H9 (cell line): ENCODE data around the gene LRCH1. TPM values are rescaled to one million over a fixed set of nuclear protein-coding genes. Genes with fewer than 3 reads are reported as not detected.

Experiments
- DNase-seq: peaks from one replicate; pipeline ENCODE4 v3.0.0-alpha.2; 2017
- H2AFZ ChIP-seq: one replicate; pipeline ENCODE4 v1.6.1; 2013; ENCODE audit warnings: mild to moderate bottlenecking, low read length, control low read depth, moderate library complexity
- H2AK5ac ChIP-seq: 2 replicates; pipeline ENCODE4 v1.6.1; 2013; ENCODE audit warnings: low read length, control low read depth, mixed read lengths; ENCODE audit not compliant: insufficient read length
- H2BK120ac ChIP-seq: one replicate; pipeline ENCODE4 v1.6.1; 2013; ENCODE audit warnings: low read depth, mild to moderate bottlenecking, low read length, control low read depth, inconsistent platforms; ENCODE audit not compliant: poor library complexity, severe bottlenecking
- H2BK12ac ChIP-seq: 2 replicates; pipeline ENCODE4 v1.6.1; 2013; ENCODE audit warnings: low read length, control low read depth, mixed read lengths, low read depth; ENCODE audit not compliant: insufficient read length
- H2BK15ac ChIP-seq: 2 replicates; pipeline ENCODE4 v1.6.1; 2013; ENCODE audit warnings: low read depth, low read length, control low read depth
- H2BK20ac ChIP-seq: one replicate; pipeline ENCODE4 v1.6.1; 2013; ENCODE audit warnings: low read depth, mild to moderate bottlenecking, low read length, control low read depth, inconsistent platforms; ENCODE audit not compliant: poor library complexity, severe bottlenecking
- H2BK5ac ChIP-seq: 2 replicates; pipeline ENCODE4 v1.6.1; 2013; ENCODE audit warnings: low read length, control low read depth, mixed read lengths; ENCODE audit not compliant: insufficient read length
- H3K14ac ChIP-seq: 2 replicates; pipeline ENCODE4 v1.6.1; 2013; ENCODE audit warnings: low read length, control low read depth; ENCODE audit not compliant: insufficient read depth
- H3K18ac ChIP-seq: 2 replicates; pipeline ENCODE4 v1.6.1; 2013; ENCODE audit warnings: low read depth, mild to moderate bottlenecking, mixed read lengths, low read length, control low read depth; ENCODE audit not compliant: insufficient read length
- H3K23ac ChIP-seq: 2 replicates; pipeline ENCODE4 v1.6.1; 2013; ENCODE audit warnings: low read length, control low read depth, mixed read lengths, low read depth; ENCODE audit not compliant: insufficient read length
- H3K23me2 ChIP-seq: 2 replicates; pipeline ENCODE4 v1.6.1; 2013; ENCODE audit warnings: low read depth, mild to moderate bottlenecking, mixed read lengths, low read length, control low read depth; ENCODE audit not compliant: insufficient read length, poor library complexity, severe bottlenecking
- H3K27ac ChIP-seq: 2 replicates; pipeline ENCODE4 v1.5.1; 2013; ENCODE audit warnings: low read length, control low read depth, mixed read lengths, low read depth; ENCODE audit not compliant: insufficient read length
- H3K27me3 ChIP-seq: 2 replicates; pipeline ENCODE4 v1.6.1; 2013; ENCODE audit warnings: low read length, control low read depth, inconsistent platforms; ENCODE audit not compliant: insufficient read depth
- H3K4ac ChIP-seq: 2 replicates; pipeline ENCODE4 v1.6.1; 2013; ENCODE audit warnings: low read depth, mild to moderate bottlenecking, control low read depth, inconsistent platforms, low read length, moderate library complexity
- H3K4me1 ChIP-seq: 2 replicates; pipeline ENCODE4 v1.6.1; 2013; ENCODE audit warnings: low read length, control low read depth, inconsistent platforms; ENCODE audit not compliant: insufficient read depth
- H3K4me2 ChIP-seq: 2 replicates; pipeline ENCODE4 v1.6.1; 2013; ENCODE audit warnings: low read length, control low read depth, mixed read lengths; ENCODE audit not compliant: insufficient read length, insufficient read depth
- H3K56ac ChIP-seq: 2 replicates; pipeline ENCODE4 v1.6.1; 2013; ENCODE audit warnings: low read depth, mild to moderate bottlenecking, mixed read lengths, low read length, control low read depth; ENCODE audit not compliant: insufficient read length
- H3K79me1 ChIP-seq: 2 replicates; pipeline ENCODE4 v1.6.1; 2013; ENCODE audit warnings: low read depth, mild to moderate bottlenecking, moderate library complexity, low read length, control low read depth, inconsistent platforms; ENCODE audit not compliant: insufficient read depth, poor library complexity, severe bottlenecking
- H3K79me2 ChIP-seq: 2 replicates; pipeline ENCODE4 v1.6.1; 2013; ENCODE audit warnings: low read length, control low read depth, inconsistent platforms; ENCODE audit not compliant: insufficient read depth
- H3K9ac ChIP-seq: 2 replicates; pipeline ENCODE4 v1.6.1; 2013; ENCODE audit warnings: low read length, control low read depth, mixed read lengths; ENCODE audit not compliant: insufficient read length; ENCODE audit errors: extremely low read depth
- H3K9me3 ChIP-seq: one replicate; pipeline ENCODE4 v1.6.1; 2013; ENCODE audit warnings: low read depth, low read length, inconsistent platforms; ENCODE audit not compliant: control insufficient read depth
- H3T11ph ChIP-seq: one replicate; pipeline ENCODE4 v1.6.1; 2013; ENCODE audit warnings: mild to moderate bottlenecking, low read length, control low read depth, inconsistent platforms
- H4K20me1 ChIP-seq: one replicate; pipeline ENCODE4 v1.6.1; 2013; ENCODE audit not compliant: control insufficient read depth, insufficient read length, insufficient read depth
- H4K5ac ChIP-seq: 2 replicates; pipeline ENCODE4 v1.6.1; 2013; ENCODE audit warnings: low read depth, mild to moderate bottlenecking, mixed read lengths, low read length, control low read depth; ENCODE audit not compliant: insufficient read length
- H4K8ac ChIP-seq: replicated peaks from 2 replicates; pipeline ENCODE4 v1.6.1; 2013; ENCODE audit warnings: low read length, control low read depth, mixed read lengths, low read depth; ENCODE audit not compliant: insufficient read length
- H4K91ac ChIP-seq: 2 replicates; pipeline ENCODE4 v1.6.1; 2013; ENCODE audit warnings: low read depth, mild to moderate bottlenecking, moderate library complexity, mixed read lengths, low read length, control low read depth; ENCODE audit not compliant: insufficient read length
- H3K27ac Mint-ChIP-seq, 3 experiments: 2 replicates in 2 of 3; 3 replicates in 1 of 3; pipeline ENCODE4 v1.8.0; 2020 to 2021; ENCODE audit warnings: mixed read lengths in 3 of 3, mild to moderate bottlenecking in 1 of 3, moderate library complexity in 1 of 3
- H3K27me3 Mint-ChIP-seq: 2 replicates; pipeline ENCODE4 v1.8.0; 2021; ENCODE audit warnings: low read depth, mild to moderate bottlenecking, moderate library complexity, mixed read lengths
- H3K36me3 Mint-ChIP-seq, 3 experiments: 2 replicates in 2 of 3; 3 replicates in 1 of 3; pipeline ENCODE4 v1.8.0; 2020 to 2021; ENCODE audit warnings: low read depth in 3 of 3, mixed read lengths in 3 of 3; ENCODE audit not compliant: insufficient read depth in 1 of 3
- H3K4me1 Mint-ChIP-seq, 2 experiments: 2 replicates each; pipeline ENCODE4 v1.8.0; 2020; ENCODE audit warnings: mixed read lengths in 2 of 2
- H3K4me3 Mint-ChIP-seq, 2 experiments: 2 replicates in 1 of 2; 3 replicates in 1 of 2; pipeline ENCODE4 v1.8.0; 2020 to 2021; ENCODE audit warnings: mild to moderate bottlenecking in 2 of 2, mixed read lengths in 2 of 2, moderate library complexity in 1 of 2
- H3K9me3 Mint-ChIP-seq, 2 experiments: 2 replicates in 1 of 2; 3 replicates in 1 of 2; pipeline ENCODE4 v1.8.0; 2020; ENCODE audit warnings: mild to moderate bottlenecking in 2 of 2, mixed read lengths in 2 of 2, moderate library complexity in 1 of 2
- WGBS: extraction: QIAGEN DNeasy Blood & Tissue Kit; methylation state at CpG from one replicate; pipeline ENCODE4 v1.1.7; 2013; ENCODE audit warnings: missing lambda C conversion rate, low lambda C conversion rate, mixed read lengths; ENCODE audit not compliant: insufficient read length; ENCODE audit errors: extremely low coverage; 5-methylcytosine and 5-hydroxymethylcytosine counted together
- total RNA-seq: library from RNA; stranded (reverse); gene quantifications from 2 replicates; pipeline ENCODE4 v1.2.1, GENCODE V29; 2021
- TF ChIP-seq, protein P1 (sequence below): fragments of 200-600 bp; sonication (generic); conservative IDR thresholded peaks from 3 replicates; pipeline ENCODE4 v1.8.0; 2021; ENCODE audit warnings: antibody characterized with exemption, mild to moderate bottlenecking

LRCH1 gene
- total RNA-seq, 1 experiment from 2014 or later = 8.0 TPM

DNA sequence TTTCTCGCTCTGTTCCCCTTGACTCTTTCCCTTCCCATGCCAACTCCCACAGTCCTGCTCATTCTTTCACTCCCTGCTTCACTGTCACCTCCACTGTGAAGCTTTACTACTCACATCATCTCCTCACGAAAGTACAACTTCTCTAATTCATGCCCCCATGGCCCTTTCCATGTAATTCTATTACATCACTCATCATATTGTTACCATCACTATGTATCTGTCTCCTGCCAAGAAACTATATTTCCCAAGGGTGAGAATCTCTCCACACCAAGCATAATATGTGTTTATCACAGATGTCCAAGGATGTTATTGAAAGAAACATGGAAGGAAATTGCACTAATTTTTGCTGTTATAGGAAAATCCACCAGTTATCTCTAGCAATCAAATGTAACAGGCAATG lies 37.2 kb upstream of the LRCH1 start:
- no peak overlapping the region for H2AFZ ChIP-seq
- peaks cover 3 to 5% (median 3%) of the 10 kb centered on the region in 3 experiments; a peak in 6 of 7 replicates for H3K36me3 Mint-ChIP-seq
- H2AK5ac ChIP-seq = no peak overlapping the region
- no peak overlapping the region for H3K27ac ChIP-seq
- no peak overlapping the region for H2BK15ac ChIP-seq
- H3K4me2 ChIP-seq = no peak overlapping the region
- H4K5ac ChIP-seq = no peak overlapping the region
- H3K18ac ChIP-seq = no peak overlapping the region
- H4K8ac ChIP-seq = no peak overlapping the region
- peaks cover 12 to 15% of the 10 kb centered on the region in 2 experiments for H3K4me1 Mint-ChIP-seq
- H3K23ac ChIP-seq = no peak overlapping the region
- H3K27ac Mint-ChIP-seq = no peak overlapping the region; a peak in 1 of 7 replicates
- no peak overlapping the region for H3K4ac ChIP-seq
- no peaks in the 10 kb centered on the region for H3K27me3 ChIP-seq
- H3K23me2 ChIP-seq = no peaks in the 10 kb centered on the region
- H3K27me3 Mint-ChIP-seq = no peaks in the 10 kb centered on the region
- H2BK12ac ChIP-seq = no peak overlapping the region
- no peak overlapping the region for H2BK5ac ChIP-seq
- no peak for DNase-seq
- peaks cover 4 to 6% of the 10 kb centered on the region in 2 experiments for H3K9me3 Mint-ChIP-seq
- H3K9ac ChIP-seq = no peak overlapping the region
- H3K79me1 ChIP-seq = no peaks in the 10 kb centered on the region
- no peak overlapping the region for H3K56ac ChIP-seq
- H3K14ac ChIP-seq = no peak overlapping the region
- TF ChIP-seq, protein P1, sequence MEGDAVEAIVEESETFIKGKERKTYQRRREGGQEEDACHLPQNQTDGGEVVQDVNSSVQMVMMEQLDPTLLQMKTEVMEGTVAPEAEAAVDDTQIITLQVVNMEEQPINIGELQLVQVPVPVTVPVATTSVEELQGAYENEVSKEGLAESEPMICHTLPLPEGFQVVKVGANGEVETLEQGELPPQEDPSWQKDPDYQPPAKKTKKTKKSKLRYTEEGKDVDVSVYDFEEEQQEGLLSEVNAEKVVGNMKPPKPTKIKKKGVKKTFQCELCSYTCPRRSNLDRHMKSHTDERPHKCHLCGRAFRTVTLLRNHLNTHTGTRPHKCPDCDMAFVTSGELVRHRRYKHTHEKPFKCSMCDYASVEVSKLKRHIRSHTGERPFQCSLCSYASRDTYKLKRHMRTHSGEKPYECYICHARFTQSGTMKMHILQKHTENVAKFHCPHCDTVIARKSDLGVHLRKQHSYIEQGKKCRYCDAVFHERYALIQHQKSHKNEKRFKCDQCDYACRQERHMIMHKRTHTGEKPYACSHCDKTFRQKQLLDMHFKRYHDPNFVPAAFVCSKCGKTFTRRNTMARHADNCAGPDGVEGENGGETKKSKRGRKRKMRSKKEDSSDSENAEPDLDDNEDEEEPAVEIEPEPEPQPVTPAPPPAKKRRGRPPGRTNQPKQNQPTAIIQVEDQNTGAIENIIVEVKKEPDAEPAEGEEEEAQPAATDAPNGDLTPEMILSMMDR = no peak
- H2BK20ac ChIP-seq = no peak overlapping the region
- H3T11ph ChIP-seq = no peak overlapping the region
- H4K20me1 ChIP-seq = no peaks in the 10 kb centered on the region
- H3K4me3 Mint-ChIP-seq = no peak overlapping the region
- H2BK120ac ChIP-seq = no peak overlapping the region
- no peaks in the 10 kb centered on the region for H3K79me2 ChIP-seq
- no peak overlapping the region for H4K91ac ChIP-seq
- no peaks in the 10 kb centered on the region for H3K4me1 ChIP-seq
- H3K9me3 ChIP-seq = no peaks in the 10 kb centered on the region
- WGBS = no CpG with 5 or more reads among the region's 2 CpGs
